HL-60 (cell line): ENCODE results near the gene PPP1R9B.

ENCODE experiments used
- POLR2AphosphoS5 ChIP-seq: IDR thresholded peaks from 2 replicates; pipeline ENCODE4 v1.6.1; 2012; ENCODE audit warnings: low read depth
- TF ChIP-seq, protein P1 (sequence below): IDR thresholded peaks from one replicate; pipeline ENCODE4 v1.5.1; 2011; ENCODE audit warnings: low read length, control low read depth, inconsistent platforms; ENCODE audit not compliant: insufficient read depth

DNA sequence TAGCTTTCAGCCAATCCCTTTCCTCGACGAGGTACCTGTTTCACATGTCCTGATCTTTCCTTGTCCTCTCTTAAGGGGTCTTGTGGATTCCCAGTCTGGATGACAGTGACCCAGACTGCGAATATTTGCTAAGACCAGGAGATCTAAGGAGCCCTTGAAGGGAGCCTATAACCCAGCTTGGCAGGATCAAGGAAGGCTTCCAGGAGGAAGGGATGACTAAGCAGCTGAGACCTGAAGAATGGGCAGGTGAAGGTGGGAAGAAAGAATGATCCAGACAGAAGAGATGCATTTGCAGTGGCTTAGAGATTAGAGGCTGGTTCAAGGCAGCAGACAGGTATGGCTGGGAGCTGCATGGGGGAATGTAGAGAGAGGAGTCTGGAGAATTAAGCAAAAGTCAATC, 57.2 kb downstream of the PPP1R9B start:
- no peak for TF ChIP-seq POLR2AphosphoS5
- TF ChIP-seq, protein P1, sequence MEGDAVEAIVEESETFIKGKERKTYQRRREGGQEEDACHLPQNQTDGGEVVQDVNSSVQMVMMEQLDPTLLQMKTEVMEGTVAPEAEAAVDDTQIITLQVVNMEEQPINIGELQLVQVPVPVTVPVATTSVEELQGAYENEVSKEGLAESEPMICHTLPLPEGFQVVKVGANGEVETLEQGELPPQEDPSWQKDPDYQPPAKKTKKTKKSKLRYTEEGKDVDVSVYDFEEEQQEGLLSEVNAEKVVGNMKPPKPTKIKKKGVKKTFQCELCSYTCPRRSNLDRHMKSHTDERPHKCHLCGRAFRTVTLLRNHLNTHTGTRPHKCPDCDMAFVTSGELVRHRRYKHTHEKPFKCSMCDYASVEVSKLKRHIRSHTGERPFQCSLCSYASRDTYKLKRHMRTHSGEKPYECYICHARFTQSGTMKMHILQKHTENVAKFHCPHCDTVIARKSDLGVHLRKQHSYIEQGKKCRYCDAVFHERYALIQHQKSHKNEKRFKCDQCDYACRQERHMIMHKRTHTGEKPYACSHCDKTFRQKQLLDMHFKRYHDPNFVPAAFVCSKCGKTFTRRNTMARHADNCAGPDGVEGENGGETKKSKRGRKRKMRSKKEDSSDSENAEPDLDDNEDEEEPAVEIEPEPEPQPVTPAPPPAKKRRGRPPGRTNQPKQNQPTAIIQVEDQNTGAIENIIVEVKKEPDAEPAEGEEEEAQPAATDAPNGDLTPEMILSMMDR: no peak
